Activated T-helper 17 cell treated with anti-CD3 and anti-CD28 coated beads, Interleukin-2, amount 50 U/mL, for 72 hours (primary cell): ENCODE measurements around the gene SERPINB12. TPM values are rescaled to one million over a fixed set of nuclear protein-coding genes. Genes with fewer than 3 reads are reported as not detected.

Experiments
- ATAC-seq: fragments of 150-1000 bp; cut with Tn5 transposase; replicated peaks from 2 replicates; pipeline ENCODE4 v1.10.0; 2021; ENCODE audit warnings: mild to moderate bottlenecking, moderate library complexity
- H3K27ac Mint-ChIP-seq: one replicate; pipeline ENCODE4 v1.8.0; 2022; ENCODE audit warnings: mixed read lengths
- H3K27me3 Mint-ChIP-seq: one replicate; pipeline ENCODE4 v1.8.0; 2022; ENCODE audit warnings: mixed read lengths
- H3K36me3 Mint-ChIP-seq: one replicate; pipeline ENCODE4 v1.8.0; 2022; ENCODE audit warnings: low read depth, mild to moderate bottlenecking, mixed read lengths
- H3K4me1 Mint-ChIP-seq: one replicate; pipeline ENCODE4 v1.8.0; 2022; ENCODE audit warnings: mixed read lengths
- H3K4me3 Mint-ChIP-seq: one replicate; pipeline ENCODE4 v1.8.0; 2022; ENCODE audit warnings: mild to moderate bottlenecking, mixed read lengths
- H3K9me3 Mint-ChIP-seq: one replicate; pipeline ENCODE4 v1.8.0; 2022; ENCODE audit warnings: mixed read lengths
- total RNA-seq, 2 donors: library from RNA; stranded (reverse); gene quantifications; one replicate each; pipeline ENCODE4 v1.2.3, GENCODE V29; 2022

SERPINB12 gene
- total RNA-seq, 2 donors from 2014 or later, result not detected

- Mint-ChIP-seq H3K4me3 (no peak overlapping the region), H3K27ac (no peak overlapping the region), H3K36me3 (no peaks in the 10 kb centered on the region), H3K9me3 (no peaks in the 10 kb centered on the region), H3K4me1 (no peaks in the 10 kb centered on the region), H3K27me3 (peaks cover 8% of the 10 kb centered on the region)
- ATAC-seq, result peak; percentile 51
Measured at GRCh38 chr18:63603772-63604171, 61.6 kb downstream of the SERPINB12 start.

GRCh38 chr18:63604791-63605567, 62.8 kb downstream of the SERPINB12 start:
- peaks cover 8% of the 10 kb centered on the region for H3K27me3 Mint-ChIP-seq
- H3K27ac Mint-ChIP-seq, result no peak overlapping the region
- ATAC-seq, result peak; percentile 44
- H3K36me3 Mint-ChIP-seq, result no peaks in the 10 kb centered on the region
- H3K9me3 Mint-ChIP-seq, result no peaks in the 10 kb centered on the region
- H3K4me1 Mint-ChIP-seq, result no peaks in the 10 kb centered on the region
- no peak overlapping the region for H3K4me3 Mint-ChIP-seq

GRCh38 chr18:63606526-63606925, 64.4 kb downstream of the SERPINB12 start:
- Mint-ChIP-seq H3K4me3 (no peak overlapping the region), H3K9me3 (no peaks in the 10 kb centered on the region), H3K4me1 (no peaks in the 10 kb centered on the region), H3K27ac (no peak overlapping the region), H3K27me3 (peaks cover 16% of the 10 kb centered on the region), H3K36me3 (no peaks in the 10 kb centered on the region)
- ATAC-seq, result no peak

- ATAC-seq, result no peak
- Mint-ChIP-seq H3K9me3 (no peaks in the 10 kb centered on the region), H3K27ac (no peak overlapping the region), H3K4me3 (no peak overlapping the region), H3K4me1 (no peaks in the 10 kb centered on the region), H3K36me3 (no peaks in the 10 kb centered on the region), H3K27me3 (peaks cover 13% of the 10 kb centered on the region)
Measured at GRCh38 chr18:63613420-63613819, 71.3 kb downstream of the SERPINB12 start.

GRCh38 chr18:63617049-63617914, 75.1 kb downstream of the SERPINB12 start:
- Mint-ChIP-seq H3K27me3 (peaks cover 5% of the 10 kb centered on the region), H3K9me3 (peaks cover 9% of the 10 kb centered on the region), H3K4me1 (no peaks in the 10 kb centered on the region), H3K36me3 (no peaks in the 10 kb centered on the region), H3K4me3 (no peak overlapping the region), H3K27ac (no peak overlapping the region)
- no peak for ATAC-seq

GRCh38 chr18:63617915-63618234, 75.7 kb downstream of the SERPINB12 start:
- H3K9me3 Mint-ChIP-seq, result peaks cover 11% of the 10 kb centered on the region
- no peak for ATAC-seq
- peaks cover 4% of the 10 kb centered on the region for H3K27me3 Mint-ChIP-seq
- no peaks in the 10 kb centered on the region for H3K36me3 Mint-ChIP-seq
- H3K4me3 Mint-ChIP-seq, result no peak overlapping the region
- no peaks in the 10 kb centered on the region for H3K4me1 Mint-ChIP-seq
- H3K27ac Mint-ChIP-seq, result no peak overlapping the region

Other genes starting within 250 kb of the SERPINB12 start
- gene BCL2, start 222.6 kb upstream of the SERPINB12 start, total RNA-seq, result 100 to 1,000 TPM in 1 of 2 donors, 10 to 100 TPM in 1; 95.4 to 269 TPM
- 100 to 1,000 TPM in 1 of 2 donors, 10 to 100 TPM in 1; 94.8 to 140 TPM for gene KDSR, start 175.2 kb upstream of the SERPINB12 start, total RNA-seq
- 10 to 100 TPM; 63.8 to 72.3 TPM for gene VPS4B, start 119.9 kb upstream of the SERPINB12 start, total RNA-seq
- not detected for gene SERPINB5, start 65.4 kb upstream of the SERPINB12 start, total RNA-seq
- not detected for gene SERPINB13, start 45.0 kb downstream of the SERPINB12 start, total RNA-seq
- gene SERPINB4, start 101.9 kb downstream of the SERPINB12 start, total RNA-seq, result not detected
- not detected for gene SERPINB3, start 119.5 kb downstream of the SERPINB12 start, total RNA-seq
- gene SERPINB11, start 160.6 kb downstream of the SERPINB12 start, total RNA-seq, result not detected
- gene SERPINB7, start 233.0 kb downstream of the SERPINB12 start, total RNA-seq, result not detected